Hepatocyte (in vitro differentiated cells): ENCODE data around the gene PLD1. TPM values are rescaled to one million over a fixed set of nuclear protein-coding genes. Genes with fewer than 3 reads are reported as not detected.
A peak's percentile ranks its signal among the peaks of the same experiment; 100 is the strongest.

ENCODE experiments used
- DNase-seq: peaks from one replicate; pipeline ENCODE4 v3.0.0-alpha.2; 2016; ENCODE audit warnings: low spot score
- H2AFZ ChIP-seq: fragments of 200-600 bp; sonication (generic); 2 replicates; pipeline ENCODE4 v1.6.0; 2016; ENCODE audit warnings: antibody characterized with exemption, mild to moderate bottlenecking
- H3K27ac ChIP-seq: fragments of 200-600 bp; sonication (generic); 2 replicates; pipeline ENCODE4 v1.5.1; 2016; ENCODE audit warnings: mild to moderate bottlenecking
- H3K27me3 ChIP-seq: fragments of 200-600 bp; sonication (generic); 2 replicates; pipeline ENCODE4 v1.6.1; 2016
- H3K36me3 ChIP-seq: fragments of 200-600 bp; sonication (generic); replicated peaks from 2 replicates; pipeline ENCODE4 v1.5.1; 2016; ENCODE audit warnings: low read depth; ENCODE audit not compliant: insufficient read depth
- H3K4me1 ChIP-seq: fragments of 200-600 bp; sonication (generic); 2 replicates; pipeline ENCODE4 v1.5.1; 2016; ENCODE audit warnings: mild to moderate bottlenecking, moderate library complexity; ENCODE audit not compliant: insufficient read depth
- H3K4me2 ChIP-seq: fragments of 200-600 bp; sonication (generic); 2 replicates; pipeline ENCODE4 v1.6.0; 2016
- H3K4me3 ChIP-seq: fragments of 200-600 bp; sonication (generic); 2 replicates; pipeline ENCODE4 v1.5.1; 2016; ENCODE audit warnings: mild to moderate bottlenecking
- H3K79me2 ChIP-seq: fragments of 200-600 bp; sonication (generic); 2 replicates; pipeline ENCODE4 v1.6.0; 2017; ENCODE audit warnings: mild to moderate bottlenecking
- H3K9me2 ChIP-seq: fragments of 200-600 bp; sonication (generic); replicated peaks from 2 replicates; pipeline ENCODE4 v1.6.0; 2017; ENCODE audit warnings: mild to moderate bottlenecking; ENCODE audit not compliant: insufficient read depth
- H3K9me3 ChIP-seq: fragments of 200-600 bp; sonication (generic); 2 replicates; pipeline ENCODE4 v1.5.1; 2016; ENCODE audit warnings: low read depth, mild to moderate bottlenecking
- H4K20me1 ChIP-seq: fragments of 200-600 bp; sonication (generic); 2 replicates; pipeline ENCODE4 v1.6.0; 2016; ENCODE audit warnings: mild to moderate bottlenecking; ENCODE audit not compliant: insufficient read depth, poor library complexity, severe bottlenecking
- CTCF ChIP-seq: fragments of 200-600 bp; sonication (generic); IDR thresholded peaks from 2 replicates; pipeline ENCODE4 v1.5.1; 2016; ENCODE audit warnings: antibody characterized with exemption, mild to moderate bottlenecking; ENCODE audit not compliant: poor library complexity
- EZH2 ChIP-seq: fragments of 200-600 bp; sonication (generic); IDR thresholded peaks from 2 replicates; pipeline ENCODE4 v1.6.1; 2016; ENCODE audit warnings: antibody characterized with exemption, mild to moderate bottlenecking, borderline replicate concordance
- EZH2phosphoT487 ChIP-seq: fragments of 200-600 bp; sonication (generic); IDR thresholded peaks from one replicate; pipeline ENCODE4 v1.6.1; 2018; ENCODE audit warnings: antibody characterized with exemption, mild to moderate bottlenecking, low read depth, moderate library complexity; ENCODE audit not compliant: unreplicated experiment, severe bottlenecking
- WGBS: methylation state at CpG from one replicate; pipeline ENCODE4 v1.1.6; 2016; ENCODE audit warnings: low lambda C conversion rate; ENCODE audit errors: missing lambda C conversion rate; 5-methylcytosine and 5-hydroxymethylcytosine counted together
- polyA plus RNA-seq: library from polyadenylated mRNA; unstranded; fragments of >200 nt; fragmentation: Nextera tagmentation; extraction: Ambion mirVana; gene quantifications from 2 replicates; pipeline ENCODE4 v1.2.1, GENCODE V29; 2016
- total RNA-seq: library from RNA; depleted of rRNA; stranded (reverse); fragments of >200 nt; gene quantifications from 2 replicates; pipeline ENCODE4 v1.2.3, GENCODE V29; 2014

PLD1 gene
- total and polyA plus RNA-seq, 2 experiments from 2014 or later: 29.4 to 71.1 TPM

GRCh38 chr3:171752329-171752728 lies 58.0 kb downstream of the PLD1 start:
- 97% methylated on average over 2 of the region's 2 CpGs for WGBS
- Histone ChIP-seq H3K4me2 (no peak overlapping the region), H3K4me3 (no peak overlapping the region), H3K36me3 (no peaks in the 10 kb centered on the region), H4K20me1 (no peaks in the 10 kb centered on the region), H3K79me2 (peaks cover 64% of the 10 kb centered on the region), H3K4me1 (peaks cover 30% of the 10 kb centered on the region), H3K27ac (no peak overlapping the region), H3K9me2 (no peaks in the 10 kb centered on the region), H3K9me3 (no peaks in the 10 kb centered on the region), H2AFZ (no peak overlapping the region), H3K27me3 (no peaks in the 10 kb centered on the region)
- no peak for TF ChIP-seq CTCF
- DNase-seq: no peak

- peaks cover 56% of the 10 kb centered on the region for H3K79me2 ChIP-seq
Observed at GRCh38 chr3:171749124-171749523, 61.2 kb downstream of the PLD1 start.

GRCh38 chr3:171748064-171748924 lies 62.0 kb downstream of the PLD1 start:
- Histone ChIP-seq H3K4me2 (peak overlapping the region; percentile 26), H3K9me3 (no peaks in the 10 kb centered on the region), H2AFZ (no peak overlapping the region), H3K4me3 (no peak overlapping the region), H3K27ac (peak overlapping the region; percentile 12), H3K9me2 (no peaks in the 10 kb centered on the region), H3K36me3 (no peaks in the 10 kb centered on the region), H4K20me1 (no peaks in the 10 kb centered on the region), H3K79me2 (peaks cover 60% of the 10 kb centered on the region), H3K4me1 (peaks cover 26% of the 10 kb centered on the region), H3K27me3 (no peaks in the 10 kb centered on the region)
- no peak for TF ChIP-seq EZH2
- no peak for TF ChIP-seq CTCF
- TF ChIP-seq EZH2phosphoT487: no peak
- DNase-seq: no peak
- 48% methylated on average over 7 of the region's 7 CpGs for WGBS

More at GRCh38 chr3:171749124-171749523, 61.2 kb downstream of the PLD1 start:
- no peak for TF ChIP-seq EZH2phosphoT487
- 48% methylated on average over 1 of the region's 1 CpG for WGBS
- DNase-seq: no peak
- H4K20me1 ChIP-seq: no peaks in the 10 kb centered on the region
- peak overlapping the region; percentile 12 for H3K27ac ChIP-seq
- no peaks in the 10 kb centered on the region for H3K27me3 ChIP-seq
- no peak overlapping the region for H2AFZ ChIP-seq
- H3K4me2 ChIP-seq: peak overlapping the region; percentile 26
- H3K4me3 ChIP-seq: no peak overlapping the region
- H3K36me3 ChIP-seq: no peaks in the 10 kb centered on the region
- peaks cover 30% of the 10 kb centered on the region for H3K4me1 ChIP-seq
- H3K9me2 ChIP-seq: no peaks in the 10 kb centered on the region
- H3K9me3 ChIP-seq: no peaks in the 10 kb centered on the region

- Histone ChIP-seq H4K20me1 (no peaks in the 10 kb centered on the region), H3K4me2 (peak overlapping the region; percentile 26)
- WGBS: 83% methylated on average over 2 of the region's 2 CpGs
Observed at GRCh38 chr3:171747223-171747920, 62.9 kb downstream of the PLD1 start.

More at GRCh38 chr3:171747223-171747920, 62.9 kb downstream of the PLD1 start:
- H3K4me1 ChIP-seq: peaks cover 17% of the 10 kb centered on the region
- peaks cover 60% of the 10 kb centered on the region for H3K79me2 ChIP-seq
- H2AFZ ChIP-seq: no peak overlapping the region
- no peaks in the 10 kb centered on the region for H3K9me2 ChIP-seq
- H3K27ac ChIP-seq: peak overlapping the region; percentile 12
- no peaks in the 10 kb centered on the region for H3K9me3 ChIP-seq
- H3K36me3 ChIP-seq: no peaks in the 10 kb centered on the region
- DNase-seq: no peak
- TF ChIP-seq EZH2 (no peak), EZH2phosphoT487 (no peak), CTCF (no peak)
- H3K27me3 ChIP-seq: no peaks in the 10 kb centered on the region
- no peak overlapping the region for H3K4me3 ChIP-seq
